ENCODE measurements around the gene LRRC3.

The LRRC3 gene

DNA sequence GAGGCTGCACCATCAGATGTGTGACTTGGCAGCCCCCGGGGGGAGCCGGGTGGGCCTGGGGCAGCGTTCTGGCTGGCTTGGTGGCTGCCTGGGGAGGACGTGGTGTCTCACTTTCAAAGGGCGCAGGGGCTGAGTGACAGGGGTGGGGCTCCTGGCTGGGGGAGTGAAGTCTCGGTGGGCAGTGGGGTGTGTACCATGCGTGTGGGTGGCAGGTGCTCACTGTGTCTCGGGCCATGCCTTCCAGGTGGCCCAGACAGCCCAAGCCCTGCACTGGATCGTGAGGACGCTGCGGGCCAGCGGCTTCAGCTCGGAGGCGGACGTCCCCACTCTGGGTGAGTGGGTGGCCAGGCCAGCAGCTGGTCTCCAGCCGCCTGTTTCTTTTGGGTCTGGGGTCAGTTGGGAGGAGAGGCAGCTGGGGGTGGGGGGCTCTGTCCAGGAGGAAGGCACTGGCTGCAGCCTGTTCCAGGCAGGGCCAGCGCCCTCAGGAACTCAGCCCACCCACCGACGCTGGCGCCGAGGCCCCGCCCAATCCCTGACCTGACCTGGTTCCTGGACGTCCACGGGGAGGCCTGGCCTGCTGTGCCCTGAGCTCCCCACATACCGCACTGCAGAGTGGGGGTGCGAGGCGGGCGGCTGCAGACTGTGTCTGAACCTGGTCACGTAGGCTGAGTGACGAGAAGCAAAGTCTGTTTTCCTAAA is 30.6 kb upstream of the LRRC3 start:
- no peak overlapping the region for H3K4me3 ChIP-seq (ENCODE audit: low read depth, low read length)
- TF ChIP-seq, protein P1, sequence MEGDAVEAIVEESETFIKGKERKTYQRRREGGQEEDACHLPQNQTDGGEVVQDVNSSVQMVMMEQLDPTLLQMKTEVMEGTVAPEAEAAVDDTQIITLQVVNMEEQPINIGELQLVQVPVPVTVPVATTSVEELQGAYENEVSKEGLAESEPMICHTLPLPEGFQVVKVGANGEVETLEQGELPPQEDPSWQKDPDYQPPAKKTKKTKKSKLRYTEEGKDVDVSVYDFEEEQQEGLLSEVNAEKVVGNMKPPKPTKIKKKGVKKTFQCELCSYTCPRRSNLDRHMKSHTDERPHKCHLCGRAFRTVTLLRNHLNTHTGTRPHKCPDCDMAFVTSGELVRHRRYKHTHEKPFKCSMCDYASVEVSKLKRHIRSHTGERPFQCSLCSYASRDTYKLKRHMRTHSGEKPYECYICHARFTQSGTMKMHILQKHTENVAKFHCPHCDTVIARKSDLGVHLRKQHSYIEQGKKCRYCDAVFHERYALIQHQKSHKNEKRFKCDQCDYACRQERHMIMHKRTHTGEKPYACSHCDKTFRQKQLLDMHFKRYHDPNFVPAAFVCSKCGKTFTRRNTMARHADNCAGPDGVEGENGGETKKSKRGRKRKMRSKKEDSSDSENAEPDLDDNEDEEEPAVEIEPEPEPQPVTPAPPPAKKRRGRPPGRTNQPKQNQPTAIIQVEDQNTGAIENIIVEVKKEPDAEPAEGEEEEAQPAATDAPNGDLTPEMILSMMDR (IDR thresholded peaks at IDR 0.05; ENCODE audit: low read depth, low read length) = no peak
- in situ Hi-C loops (cut with HindIII; ENCODE audit: low sequenced_read_pairs) = no loop called here
- no peak for DNase-seq (ENCODE audit: low read depth, low spot score)

DNA sequence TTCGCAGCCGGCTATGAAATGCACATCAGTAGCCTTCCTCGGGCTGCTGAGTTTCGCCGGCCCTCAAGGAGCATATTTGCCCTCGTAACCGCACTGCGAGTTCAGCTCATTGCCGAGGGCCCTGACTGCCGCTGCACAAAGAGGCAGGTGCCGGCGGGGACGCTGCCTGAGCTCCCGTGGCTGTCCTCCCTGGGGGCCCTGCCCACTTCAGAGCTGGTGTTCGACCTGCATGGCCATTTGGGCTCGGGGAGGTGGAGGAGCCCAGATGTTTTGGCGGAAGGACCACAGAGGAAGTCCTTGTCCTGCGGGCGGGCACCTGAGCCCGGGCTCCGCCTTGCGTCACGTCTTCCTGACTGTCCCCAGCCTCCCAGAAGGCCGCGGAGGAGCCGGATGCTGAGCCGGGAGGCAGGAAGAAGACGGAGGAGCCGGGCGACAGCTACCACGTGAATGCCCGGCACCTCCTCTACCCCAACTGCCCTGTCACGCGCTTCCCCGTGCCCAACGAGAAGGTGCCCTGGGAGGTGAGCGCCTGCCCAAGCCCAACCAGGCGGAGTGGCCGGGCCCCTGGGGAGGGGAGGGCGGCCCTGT is 29.9 kb upstream of the LRRC3 start:
- no peak for DNase-seq (ENCODE audit: low read depth, low spot score)
- in situ Hi-C loops (cut with HindIII; ENCODE audit: low sequenced_read_pairs) = no loop called here
- no peak overlapping the region for H3K4me3 ChIP-seq (ENCODE audit: low read depth, low read length)
- TF ChIP-seq, protein P1 (IDR thresholded peaks at IDR 0.05; ENCODE audit: low read depth, low read length) = no peak

DNA sequence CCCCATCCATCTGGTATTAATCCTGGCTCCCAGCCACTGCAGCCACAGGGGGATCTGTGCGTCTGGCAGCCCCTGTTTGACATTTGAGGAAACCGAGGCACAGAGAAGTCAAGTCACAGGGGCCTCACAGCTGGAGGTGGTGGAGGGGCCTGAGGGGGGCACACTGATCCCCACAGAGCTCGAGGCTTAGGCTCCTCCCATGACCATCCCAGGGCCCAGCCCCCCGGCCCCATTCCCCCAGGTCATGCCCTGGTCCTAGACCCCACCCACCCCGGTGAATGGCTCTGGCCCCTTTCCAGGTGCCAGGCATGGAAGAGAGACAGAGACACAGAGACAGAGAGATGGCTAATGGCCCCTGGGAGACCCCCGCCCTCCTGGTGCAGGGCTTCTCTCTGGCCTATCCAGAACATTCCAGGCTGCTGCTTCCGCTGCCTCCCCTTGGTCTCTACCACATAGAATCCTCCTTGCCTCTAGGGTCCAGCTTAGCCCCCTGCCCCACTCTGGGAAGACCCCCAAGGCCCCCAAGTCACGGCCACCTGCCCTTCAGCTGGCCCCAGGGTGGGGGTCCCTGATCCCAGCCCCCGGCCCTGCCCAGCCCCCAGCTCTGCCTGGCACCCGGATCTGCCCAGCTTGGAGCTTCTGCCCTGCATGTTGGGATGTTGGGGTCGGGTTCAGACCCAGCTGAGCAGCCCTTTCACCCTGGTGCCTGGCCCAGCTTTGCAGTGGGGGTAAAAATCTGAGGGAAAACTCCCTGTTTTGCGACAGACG is 29.2 kb upstream of the LRRC3 start:
- TF ChIP-seq, protein P1 (IDR thresholded peaks at IDR 0.05; ENCODE audit: low read depth, low read length) = no peak
- in situ Hi-C loops (cut with HindIII; ENCODE audit: low sequenced_read_pairs) = no loop called here
- H3K4me3 ChIP-seq (ENCODE audit: low read depth, low read length) = no peak overlapping the region
- no peak for DNase-seq (ENCODE audit: low read depth, low spot score)

DNA sequence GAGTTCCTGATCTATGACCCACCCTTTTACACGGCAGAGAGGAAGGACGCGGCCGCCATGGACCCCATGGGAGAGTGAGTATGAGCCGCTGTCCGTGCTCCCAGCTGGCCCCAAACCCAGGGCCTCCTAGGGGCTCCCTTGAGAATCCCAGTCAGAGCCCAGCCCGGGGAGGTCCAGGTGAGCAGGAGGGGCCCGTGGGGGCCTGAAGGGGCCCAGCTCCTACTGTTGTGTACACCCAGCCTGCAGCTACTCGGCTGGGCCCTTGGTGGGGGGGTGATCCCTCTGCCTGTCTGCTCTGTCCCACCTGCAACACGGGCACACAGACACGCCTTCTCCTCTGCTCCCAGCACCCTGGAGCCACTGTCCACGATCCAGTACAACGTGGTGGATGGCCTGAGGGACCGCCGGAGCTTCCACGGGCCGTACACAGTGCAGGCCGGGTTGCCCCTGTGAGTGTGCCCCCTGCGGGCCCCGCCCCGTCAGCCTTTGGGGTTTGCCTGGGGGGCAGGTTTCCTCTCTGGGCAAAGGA is 28.6 kb upstream of the LRRC3 start:
- TF ChIP-seq, protein P1 (IDR thresholded peaks at IDR 0.05; ENCODE audit: low read depth, low read length) = no peak
- H3K4me3 ChIP-seq (ENCODE audit: low read depth, low read length) = no peak overlapping the region
- in situ Hi-C loops (cut with HindIII; ENCODE audit: low sequenced_read_pairs) = no loop called here
- DNase-seq (ENCODE audit: low read depth, low spot score) = no peak

DNA sequence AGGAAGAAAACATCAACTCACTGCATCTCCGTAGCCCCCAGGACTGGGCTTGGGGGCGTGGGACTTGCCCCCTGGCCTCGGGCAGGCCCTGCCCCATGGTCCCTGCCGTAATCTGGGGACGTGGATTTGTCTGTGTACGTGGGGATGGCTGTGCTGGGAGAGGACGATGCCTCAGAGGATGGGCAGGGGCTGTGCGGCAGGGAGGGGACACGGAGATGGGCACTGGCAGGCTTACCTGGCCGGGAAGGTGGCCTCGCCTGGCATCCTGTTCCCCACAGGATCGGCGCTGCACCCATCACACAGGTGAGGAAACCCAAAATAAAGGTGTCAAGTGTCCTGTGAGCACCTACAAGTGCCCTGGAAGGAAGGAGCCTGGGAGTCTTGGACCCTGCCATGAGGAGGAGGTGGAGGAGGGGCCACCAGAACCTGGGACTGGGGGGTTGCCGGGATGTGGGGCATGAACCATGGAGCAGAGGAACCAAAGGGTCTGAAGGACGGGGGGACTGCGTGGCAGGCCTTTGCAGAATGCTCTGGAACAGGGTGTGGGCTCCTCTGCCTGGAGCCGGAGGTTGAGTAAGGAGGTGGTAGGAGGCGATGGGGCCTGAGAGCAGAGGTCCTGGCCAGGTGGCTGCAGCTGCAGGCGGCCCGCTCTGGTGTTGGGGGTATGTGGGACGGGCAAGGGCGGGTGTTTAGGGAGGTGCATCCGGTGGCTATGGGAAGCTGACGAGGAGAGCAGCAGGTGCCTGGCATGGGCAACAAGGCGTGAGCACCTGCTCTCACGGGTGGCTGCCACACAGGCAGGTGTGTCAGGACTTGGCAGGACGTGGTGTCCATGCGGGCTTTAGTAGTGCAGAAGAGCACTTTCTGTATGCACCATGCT is 27.8 kb upstream of the LRRC3 start:
- no peak overlapping the region for H3K4me3 ChIP-seq (ENCODE audit: low read depth, low read length)
- in situ Hi-C loops (cut with HindIII; ENCODE audit: low sequenced_read_pairs) = no loop called here
- TF ChIP-seq, protein P1 (IDR thresholded peaks at IDR 0.05; ENCODE audit: low read depth, low read length) = no peak
- DNase-seq (ENCODE audit: low read depth, low spot score) = no peak
